ENCODE results near the gene LTF. TPM values are rescaled to one million over a fixed set of nuclear protein-coding genes. Genes with fewer than 3 reads are reported as not detected.

Gene LTF
- total RNA-seq, 1 donor from 2014 or later = not detected

DNA sequence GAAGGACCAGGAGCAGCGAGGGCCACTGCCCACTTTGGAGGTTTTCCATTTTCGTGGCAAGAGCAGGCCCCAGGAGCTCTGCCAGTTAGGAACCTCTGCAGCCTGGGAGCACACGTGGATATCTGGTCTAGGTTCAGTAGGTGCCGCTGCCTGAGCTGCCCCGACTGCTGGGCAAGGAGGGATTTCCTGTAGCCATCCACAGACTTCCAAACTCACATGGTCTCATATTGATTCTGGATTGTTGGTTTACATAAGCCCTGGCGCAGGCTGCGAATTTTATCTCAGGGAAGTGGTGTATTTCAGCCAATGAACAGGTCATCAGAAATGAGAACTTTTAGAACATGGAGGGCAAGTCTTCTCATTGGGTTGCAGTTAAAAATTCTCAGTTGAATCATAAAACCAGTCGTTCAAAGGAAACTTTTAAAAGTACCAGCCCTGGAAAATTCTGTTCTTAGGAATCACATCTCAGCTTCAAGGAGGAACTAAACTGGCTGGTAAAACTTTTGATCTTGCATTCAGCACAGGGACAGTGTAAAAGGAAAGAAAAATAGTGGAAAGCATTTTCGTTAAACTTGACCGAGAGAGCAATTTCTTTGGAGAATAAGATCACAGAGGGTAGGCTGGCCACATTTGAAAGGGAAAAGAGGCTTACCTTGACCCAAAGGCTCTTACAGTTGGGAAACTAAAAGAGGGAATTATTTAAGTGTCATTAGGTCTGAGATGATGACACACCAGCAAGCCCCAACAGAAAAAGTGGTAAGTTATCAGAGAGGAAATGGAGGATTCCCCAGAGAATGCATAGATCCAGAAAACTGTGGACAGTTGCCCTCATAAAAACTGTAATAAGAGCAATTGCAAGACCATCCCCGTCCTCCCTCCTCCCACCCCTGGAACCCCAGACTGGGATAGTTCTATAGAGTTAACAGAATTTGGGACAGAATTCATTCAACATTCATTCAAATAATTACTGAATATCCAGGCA lies 26.7 kb upstream of the LTF start:
- DNase-seq (ENCODE audit: low read depth, low spot score) = no peak

DNA sequence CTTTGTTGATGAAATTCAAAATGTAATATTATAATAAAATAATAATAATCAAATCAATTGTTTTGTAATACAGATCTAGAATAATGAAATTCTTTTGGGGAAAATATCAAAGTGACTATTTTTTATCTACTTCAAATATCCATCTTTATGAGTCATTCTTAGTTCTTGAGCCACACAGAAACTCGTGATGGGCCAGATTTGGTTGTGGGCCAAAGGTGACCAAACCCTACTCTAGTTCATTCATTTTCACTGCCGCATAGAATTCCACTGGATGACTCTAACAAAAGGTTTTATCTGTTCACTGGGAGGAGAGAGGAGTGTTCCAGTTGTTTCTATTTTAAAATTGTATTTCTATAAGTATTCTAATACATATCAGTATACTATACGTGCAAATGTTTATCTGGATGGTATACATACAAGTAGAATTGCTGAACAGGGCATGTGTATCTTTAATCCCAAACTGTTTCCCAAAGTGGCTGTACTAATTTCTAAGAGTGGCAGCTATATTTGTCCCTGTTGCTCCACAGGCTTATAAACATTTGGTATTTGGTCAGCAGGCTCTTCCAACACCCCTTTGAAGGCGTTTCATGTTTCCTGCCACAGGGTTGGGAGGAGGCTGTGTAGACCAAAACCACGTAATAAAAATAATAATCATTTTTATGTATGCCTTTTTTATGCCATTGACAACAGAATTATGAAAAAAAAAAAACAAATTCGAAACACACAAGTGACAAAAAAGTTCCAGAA lies 25.8 kb upstream of the LTF start:
- no peak for DNase-seq (ENCODE audit: low read depth, low spot score)

DNA sequence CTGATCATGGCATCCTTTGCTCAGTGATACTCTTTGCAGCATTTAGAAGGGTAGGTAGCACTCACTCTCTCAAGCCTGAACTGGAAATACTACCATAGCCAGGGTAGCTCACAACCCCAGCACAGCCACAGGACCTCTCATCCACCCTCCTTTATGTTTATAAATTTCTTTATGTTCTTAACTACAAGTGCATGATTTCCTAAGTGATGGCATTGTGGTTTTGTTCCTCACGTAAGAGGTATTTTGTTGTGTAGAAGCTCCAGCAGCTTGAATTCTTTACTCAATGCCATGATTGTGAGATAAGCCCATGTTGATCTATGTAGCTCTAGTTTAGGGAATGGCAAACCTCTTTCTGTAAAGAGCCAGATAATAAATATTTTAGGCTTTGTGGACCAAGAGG lies 25.2 kb upstream of the LTF start:
- no peak for DNase-seq (ENCODE audit: low read depth, low spot score)

DNA sequence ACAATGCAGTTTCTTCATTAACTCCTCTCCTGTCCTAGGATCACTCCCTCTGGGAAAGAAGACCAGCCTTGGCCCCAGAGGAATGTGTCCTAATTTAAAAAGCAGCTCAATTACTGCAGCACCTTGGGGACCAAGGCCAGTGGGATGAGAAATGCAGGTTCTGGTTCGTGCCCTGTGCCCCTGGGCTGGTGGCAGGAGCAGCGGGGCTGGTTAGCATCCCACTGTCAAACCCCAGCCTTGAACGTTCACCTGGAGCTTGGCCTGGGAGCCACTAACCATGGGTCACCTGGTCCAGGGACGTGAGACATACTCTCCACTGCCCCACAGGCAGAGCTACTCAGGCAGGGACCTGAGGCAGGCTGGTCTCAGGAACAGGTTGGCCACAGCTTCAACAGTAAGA lies 24.7 kb upstream of the LTF start:
- no peak for DNase-seq (ENCODE audit: low read depth, low spot score)

DNA sequence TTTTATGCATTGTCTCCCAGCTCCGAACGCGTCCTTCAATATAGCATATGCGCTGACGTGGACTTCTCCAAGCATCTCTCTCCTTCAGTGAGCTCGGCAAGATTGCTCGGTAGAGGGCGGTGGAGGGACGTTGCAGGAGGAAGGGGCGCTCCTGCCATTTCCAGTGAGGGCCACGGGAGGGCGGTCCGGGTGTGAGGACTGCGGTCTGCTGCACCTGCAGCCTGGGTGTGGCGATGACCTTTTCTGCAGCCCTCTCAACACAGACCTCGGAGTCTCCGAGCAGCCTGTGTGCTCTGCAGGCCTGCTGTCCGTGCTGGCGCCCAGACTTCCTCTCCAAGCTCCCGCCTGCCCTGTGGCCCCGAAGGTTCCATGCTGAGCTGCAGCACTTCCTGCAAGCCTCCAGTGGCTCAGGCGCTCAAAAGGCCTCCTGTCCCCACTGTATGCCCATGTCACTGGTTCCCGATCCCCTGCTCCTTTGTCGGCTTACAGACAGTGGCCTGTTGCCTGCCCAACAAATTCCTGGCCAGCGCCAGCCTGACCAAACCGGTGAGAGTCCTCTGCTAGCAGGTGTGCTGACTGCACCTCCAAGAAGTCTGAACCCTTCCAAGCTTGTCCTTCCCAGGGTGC lies 24.1 kb upstream of the LTF start:
- DNase-seq (ENCODE audit: low read depth, low spot score) = peak; percentile 52

DNA sequence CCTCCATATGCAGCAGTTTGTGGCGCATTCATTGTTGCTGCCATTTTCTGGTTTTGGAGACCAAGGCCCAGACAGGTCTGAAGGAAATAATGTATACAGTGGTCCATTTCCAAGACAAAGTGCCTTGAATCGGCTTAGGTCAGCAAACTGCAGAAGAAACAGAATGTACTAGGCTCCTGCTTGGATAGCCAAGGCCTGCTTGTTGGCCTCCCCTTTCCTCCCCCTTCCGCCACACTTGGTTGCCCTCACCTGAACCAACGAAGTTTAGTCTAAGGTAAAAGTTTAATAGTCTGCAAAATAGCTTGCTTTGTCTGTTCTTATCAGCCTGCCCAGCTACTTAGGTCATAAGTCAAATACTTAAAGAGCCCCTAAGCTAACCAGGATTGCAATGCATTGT lies 21.1 kb upstream of the LTF start:
- DNase-seq (ENCODE audit: low read depth, low spot score) = no peak

DNA sequence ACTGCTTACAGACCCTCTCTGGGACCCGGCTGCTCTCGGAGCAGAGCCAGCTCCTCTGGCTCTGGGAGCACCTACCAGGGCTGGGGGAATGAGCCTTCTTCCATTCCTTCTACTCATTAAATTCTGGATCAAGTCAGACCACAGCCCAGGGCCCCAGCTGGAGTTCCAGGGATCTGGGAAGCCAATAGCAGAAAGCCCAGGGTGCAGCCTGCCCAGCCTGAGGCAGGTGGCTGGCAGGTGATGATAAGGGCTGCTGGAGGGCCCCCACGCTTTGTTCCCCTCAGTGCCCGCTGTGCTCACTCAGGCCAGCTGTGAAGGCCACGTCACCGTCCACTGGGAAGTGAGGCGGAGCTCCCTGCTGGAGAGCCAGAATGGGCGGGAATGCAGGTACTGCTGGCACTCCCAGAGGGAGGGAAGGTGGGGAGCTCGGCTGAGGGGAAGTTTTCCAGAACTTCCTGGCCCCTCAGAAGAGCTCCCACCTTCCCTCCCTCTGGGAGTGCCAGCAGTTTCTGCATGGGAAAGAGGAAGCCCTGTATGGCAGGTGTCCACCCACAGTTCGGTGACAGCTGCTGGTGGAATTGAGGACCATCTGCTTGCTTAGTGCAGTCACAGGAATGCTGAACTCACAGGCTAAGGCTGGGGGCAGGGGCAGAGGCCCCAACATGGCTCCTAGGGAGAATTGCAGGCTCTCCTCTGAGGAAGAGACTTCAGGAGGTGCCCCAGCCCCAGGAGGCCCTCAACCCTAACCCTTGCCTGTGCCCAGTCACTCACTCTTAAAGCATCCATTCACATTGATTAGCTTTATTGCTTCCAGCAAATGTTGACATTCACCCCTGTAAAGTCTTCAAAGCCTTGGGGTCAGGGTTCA lies 20.4 kb upstream of the LTF start:
- no peak for DNase-seq (ENCODE audit: low read depth, low spot score)

DNA sequence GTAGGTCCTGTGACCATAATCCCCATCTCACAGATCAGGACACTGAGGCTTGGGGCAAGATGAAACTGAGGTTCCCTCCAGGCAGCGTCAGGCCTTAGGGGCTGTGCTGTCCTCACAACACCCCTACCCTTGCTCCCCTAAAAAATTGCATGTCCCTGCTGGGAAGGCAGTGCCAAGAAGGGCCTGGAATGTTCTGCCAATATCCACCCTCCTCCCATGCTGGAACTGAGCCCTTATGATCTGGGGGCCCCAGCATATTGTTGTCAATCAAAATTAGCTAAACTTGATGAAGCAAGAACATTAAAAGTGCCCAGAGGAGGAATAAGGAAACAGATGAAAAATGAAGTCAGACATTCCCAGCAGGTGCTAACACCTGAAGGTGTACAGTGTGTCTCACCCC lies 19.7 kb upstream of the LTF start:
- no peak for DNase-seq (ENCODE audit: low read depth, low spot score)

DNA sequence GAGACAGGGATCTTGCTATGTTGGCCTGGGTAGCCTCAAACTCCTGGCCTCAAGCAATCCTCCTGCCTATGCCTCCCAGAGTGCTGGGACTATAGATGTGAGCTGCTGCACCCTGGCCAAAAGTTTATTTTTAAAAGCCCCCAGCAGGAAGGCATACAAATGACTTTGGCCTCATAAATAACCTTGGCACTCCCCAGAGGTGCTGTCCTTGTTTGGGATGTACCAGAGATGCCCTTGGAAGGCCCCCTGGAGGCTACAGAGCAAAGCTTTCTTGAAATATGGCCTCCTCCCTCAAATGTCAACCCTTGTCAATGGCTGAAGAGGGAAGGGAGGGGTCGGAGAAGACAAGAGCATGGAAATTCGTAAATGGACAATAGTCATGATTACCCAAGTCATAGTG lies 19.1 kb upstream of the LTF start:
- no peak for DNase-seq (ENCODE audit: low read depth, low spot score)

DNA sequence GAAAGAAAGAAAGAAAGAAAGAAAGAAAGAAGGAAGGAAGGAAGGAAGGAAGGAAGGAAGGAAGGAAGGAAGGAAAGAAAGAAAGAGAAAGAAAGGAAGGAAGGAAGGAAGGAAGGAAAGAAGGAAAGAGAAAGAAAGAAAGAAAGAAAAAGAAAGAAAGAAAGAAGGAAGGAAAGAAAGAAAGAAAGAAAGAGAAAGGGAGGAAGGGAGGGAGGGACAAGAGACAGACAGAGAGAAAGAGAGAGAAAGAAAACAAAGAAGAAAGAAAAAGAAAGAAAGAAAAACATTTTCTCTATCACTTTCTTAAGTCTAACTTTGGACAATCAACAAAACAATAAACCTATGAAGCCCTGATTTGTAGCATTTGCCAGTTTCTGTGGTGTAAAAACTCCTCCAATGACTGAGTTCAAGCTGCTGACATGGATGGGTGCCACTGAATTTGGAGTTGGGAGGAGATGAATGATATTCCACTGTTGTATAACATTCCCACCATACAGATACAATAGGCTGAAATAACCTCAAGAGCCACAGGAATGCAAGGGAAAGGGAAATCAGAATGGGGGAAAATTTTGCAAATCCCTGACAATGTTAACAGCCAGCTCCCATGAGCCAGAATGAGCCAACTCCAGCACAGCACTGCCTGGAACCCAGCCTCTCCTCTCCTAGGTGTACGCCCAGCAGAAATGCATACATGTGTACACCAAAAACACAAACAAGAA lies 18.1 kb upstream of the LTF start:
- DNase-seq (ENCODE audit: low read depth, low spot score) = no peak

DNA sequence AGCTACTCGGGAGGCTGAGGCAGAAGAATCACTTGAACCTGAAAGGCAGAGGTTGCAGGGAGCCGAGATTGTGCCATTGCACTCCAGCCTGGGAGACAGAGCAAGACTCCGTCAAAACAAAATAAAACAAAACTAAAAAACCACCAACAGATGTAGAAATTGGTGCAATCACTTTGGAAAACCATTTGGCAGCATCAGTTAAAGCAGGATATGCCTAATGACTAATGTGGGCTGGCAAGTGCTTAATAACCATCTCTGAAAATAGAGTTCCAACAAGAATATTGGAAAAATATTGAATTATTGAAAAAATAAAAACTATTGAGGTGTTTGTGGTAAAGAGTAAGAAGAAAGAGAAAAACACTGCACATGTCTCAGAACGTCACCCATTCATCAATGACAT lies 16.9 kb upstream of the LTF start:
- DNase-seq (ENCODE audit: low read depth, low spot score) = no peak

DNA sequence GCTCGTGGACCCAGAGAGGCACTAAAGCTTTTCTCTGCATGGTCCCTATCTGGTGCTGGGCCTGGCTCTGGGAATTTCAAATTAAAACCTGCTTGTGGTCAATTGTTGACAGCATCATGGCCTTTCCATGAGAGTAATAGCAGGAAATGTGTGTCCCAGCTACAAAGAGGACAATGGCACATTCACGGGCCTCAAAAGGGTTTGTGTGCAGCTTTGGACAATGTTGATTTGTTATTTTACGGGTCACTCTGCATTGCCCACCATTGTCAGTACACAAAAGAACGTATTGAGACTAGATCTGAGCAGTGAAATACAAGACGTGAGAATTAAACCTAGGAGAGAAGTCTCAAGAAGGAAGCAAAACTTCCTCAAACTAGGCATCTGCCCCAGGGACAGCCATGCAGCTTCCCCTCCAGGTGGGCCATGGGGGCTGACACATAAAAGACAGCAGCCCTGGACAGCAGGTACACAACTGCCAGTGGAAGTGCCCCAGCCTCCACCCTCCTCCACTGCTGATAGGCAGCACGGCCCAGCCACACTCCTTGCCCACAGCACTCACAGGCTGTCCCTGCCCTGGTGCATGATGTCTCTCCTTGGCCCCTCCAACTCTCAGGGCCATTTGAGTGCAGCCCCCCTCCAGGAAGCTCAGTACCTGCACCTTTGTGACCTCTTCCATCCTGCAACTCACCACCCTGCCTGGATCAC lies 15.9 kb upstream of the LTF start:
- no peak for DNase-seq (ENCODE audit: low read depth, low spot score)

DNA sequence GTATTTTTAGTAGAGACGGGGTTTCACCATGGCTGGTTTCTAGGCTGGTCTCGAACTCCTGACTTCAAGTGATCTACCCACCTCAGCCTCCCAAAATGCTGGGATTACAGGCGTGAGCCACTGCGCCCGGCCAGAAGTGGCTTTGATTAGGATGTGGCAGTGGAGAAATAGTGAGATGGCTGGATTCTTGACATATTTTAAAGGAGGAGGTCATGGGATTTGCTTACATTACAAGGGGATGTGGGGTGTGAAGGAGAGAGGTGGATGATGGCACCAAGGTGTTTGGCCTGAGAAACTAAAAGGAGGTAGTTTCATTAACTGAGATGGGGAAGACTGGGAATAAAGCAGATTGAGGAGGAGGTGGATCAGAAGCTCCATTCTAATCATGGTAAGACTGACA lies 15.0 kb upstream of the LTF start:
- DNase-seq (ENCODE audit: low read depth, low spot score) = no peak

DNA sequence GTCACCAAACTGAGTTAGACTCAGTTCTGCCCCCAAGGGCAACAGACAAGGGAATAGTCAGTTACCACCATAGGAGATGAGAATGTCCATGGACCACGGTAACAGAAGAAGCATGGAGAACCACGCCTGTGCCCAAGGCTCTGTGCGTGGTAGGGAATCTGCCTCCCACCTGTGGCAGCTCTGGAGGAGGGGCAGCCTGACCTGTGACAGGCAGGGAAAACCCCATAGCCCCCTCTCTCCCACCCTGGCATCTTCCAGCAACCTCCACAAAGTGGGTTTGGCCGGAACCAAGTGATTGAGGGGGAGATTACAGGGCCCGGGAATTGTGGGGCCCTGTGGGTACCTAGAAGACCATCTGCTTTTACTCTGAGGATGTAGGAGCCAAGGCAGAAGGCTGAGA lies 14.3 kb upstream of the LTF start:
- DNase-seq (ENCODE audit: low read depth, low spot score) = no peak

DNA sequence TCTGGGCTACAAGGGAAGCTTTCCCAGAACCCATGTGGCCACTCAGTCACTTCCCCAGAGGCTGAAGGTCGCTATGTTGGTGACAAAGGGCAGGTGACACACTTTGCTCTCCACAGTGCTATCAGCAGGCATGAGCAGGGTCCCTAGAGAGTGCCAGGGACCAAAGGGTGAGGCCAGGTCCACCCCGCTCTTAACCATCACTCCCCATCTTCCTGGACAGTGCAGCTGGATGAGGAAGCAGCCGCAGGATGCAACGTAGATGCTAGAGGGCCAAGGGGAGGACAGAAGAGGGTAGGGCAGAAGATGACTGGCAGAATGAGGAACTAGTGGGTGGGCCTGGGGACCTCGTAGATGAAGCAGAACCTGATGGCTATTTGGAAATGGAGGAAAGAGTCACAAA lies 13.6 kb upstream of the LTF start:
- DNase-seq (ENCODE audit: low read depth, low spot score) = no peak

DNA sequence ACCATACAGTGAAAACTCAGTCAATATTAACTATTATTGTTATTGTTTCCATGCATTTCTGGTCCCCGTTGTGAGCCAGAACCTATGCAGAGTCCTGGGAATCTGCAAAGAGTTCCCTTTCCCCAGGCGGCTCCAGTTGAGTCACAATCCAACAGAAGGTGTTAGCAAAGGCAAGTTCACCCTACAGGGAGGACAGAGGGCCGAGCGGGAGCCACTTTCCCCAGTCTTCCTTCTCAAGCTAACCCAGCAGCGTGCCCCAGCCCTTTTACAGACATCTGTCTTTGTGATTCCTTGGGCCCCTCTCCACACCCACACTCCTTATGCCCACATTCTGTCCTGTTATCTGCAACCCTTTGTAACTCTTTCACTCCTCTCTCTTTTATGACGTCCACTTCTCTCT lies 13.1 kb upstream of the LTF start:
- no peak for DNase-seq (ENCODE audit: low read depth, low spot score)

DNA sequence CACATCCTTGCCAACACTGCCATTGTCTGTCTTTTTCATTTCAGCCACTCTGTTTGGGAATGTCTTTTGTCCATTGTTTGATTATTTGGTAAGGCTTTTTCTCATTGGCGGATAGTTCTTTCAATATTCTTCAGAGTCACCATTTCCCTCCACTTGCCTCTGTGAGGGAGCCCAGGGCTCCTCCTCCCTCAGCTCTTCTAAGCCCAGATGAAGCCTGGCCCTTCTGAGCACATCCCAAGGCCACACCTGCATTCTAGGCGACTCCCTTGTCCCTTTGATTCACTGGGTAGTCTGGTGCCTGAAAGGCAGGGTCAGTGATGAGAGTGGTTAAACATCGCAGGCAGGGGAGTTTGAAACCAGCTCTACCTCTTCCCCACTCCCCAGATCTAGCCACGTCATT lies 12.4 kb upstream of the LTF start:
- no peak for DNase-seq (ENCODE audit: low read depth, low spot score)

DNA sequence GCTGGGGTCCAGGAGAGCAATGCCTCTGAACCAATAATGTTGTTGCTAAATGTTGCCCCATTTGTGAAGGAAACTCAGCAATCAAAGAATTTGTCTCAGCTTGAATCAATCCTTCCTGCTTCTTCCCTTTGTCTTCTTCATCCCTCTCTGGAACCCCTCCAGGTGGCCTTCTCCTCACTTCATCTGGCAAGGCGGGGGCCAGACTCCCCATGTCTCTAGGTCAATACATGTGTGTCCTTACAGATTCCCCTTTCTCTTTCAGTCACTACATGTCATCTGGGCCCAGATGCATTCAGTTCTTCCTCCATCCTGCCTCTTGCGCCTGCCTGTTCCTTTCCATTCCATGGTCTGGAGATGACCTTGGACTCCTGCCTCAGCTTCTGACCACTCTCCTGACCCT lies 8.0 kb upstream of the LTF start:
- DNase-seq (ENCODE audit: low read depth, low spot score) = no peak

DNA sequence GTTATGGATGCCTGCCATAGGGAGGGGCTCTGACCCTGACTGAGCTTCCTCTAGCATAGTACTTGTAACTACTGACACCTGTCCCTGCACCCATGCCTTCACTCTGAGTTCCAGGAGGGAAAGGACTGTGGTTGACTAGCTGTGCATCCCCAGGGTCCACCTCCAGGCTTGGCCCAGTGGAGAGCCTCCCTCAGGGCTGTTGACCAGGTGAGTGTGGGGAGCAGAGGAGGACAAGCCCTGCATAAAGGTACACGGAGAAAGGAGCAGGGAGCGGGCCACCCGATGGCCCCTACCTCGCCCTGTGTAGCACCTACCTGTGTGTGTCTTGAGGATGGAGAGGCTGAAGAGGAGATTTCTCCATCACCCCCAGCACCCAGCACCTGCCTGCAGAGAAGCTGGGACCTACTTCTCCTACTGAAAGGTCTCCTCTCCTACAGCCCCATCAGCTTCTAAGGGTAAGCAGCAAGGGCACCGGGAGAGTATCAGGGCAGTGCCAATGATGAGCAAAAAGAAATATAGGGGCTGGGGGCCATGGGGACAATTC lies 6.7 kb upstream of the LTF start:
- DNase-seq (ENCODE audit: low read depth, low spot score) = no peak

DNA sequence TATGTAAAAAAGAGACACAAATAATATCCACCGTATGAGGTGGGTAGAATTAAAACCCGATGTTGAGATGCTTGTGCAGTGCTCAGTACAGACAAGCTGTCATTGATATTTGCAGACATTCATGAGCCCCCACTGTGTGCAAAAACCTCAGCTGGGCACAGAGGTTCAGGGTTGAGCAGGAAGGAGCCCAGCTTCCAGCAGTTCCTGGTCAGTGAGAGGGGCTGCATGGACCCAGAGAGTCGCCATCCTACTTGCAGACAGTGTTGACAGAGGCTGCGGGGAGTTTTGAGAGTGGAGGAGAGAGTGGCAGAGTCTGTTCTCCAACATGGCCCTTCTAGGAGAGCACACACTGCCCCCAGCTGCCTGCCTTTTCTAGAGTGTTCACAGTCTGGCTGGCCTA lies 6.1 kb upstream of the LTF start:
- no peak for DNase-seq (ENCODE audit: low read depth, low spot score)
